ENCODE data around the gene TTLL7. TPM values are rescaled to one million over a fixed set of nuclear protein-coding genes. Genes with fewer than 3 reads are reported as not detected.

TTLL7 gene
- total RNA-seq, 1 donor = 9.1 TPM

GRCh38 chr1:83836543-83836942 is 162.4 kb downstream of the TTLL7 start:
- no peak for TF ChIP-seq CTCF (IDR thresholded peaks at IDR 0.05; ENCODE audit: insufficient read depth, low read depth, low read length)
- DNase-seq (ENCODE audit: low read depth) = no peak
- H3K4me3 ChIP-seq (ENCODE audit: low read depth, low read length) = no peak overlapping the region

GRCh38 chr1:83834621-83835264 is 164.2 kb downstream of the TTLL7 start:
- no peak for TF ChIP-seq CTCF (IDR thresholded peaks at IDR 0.05; ENCODE audit: insufficient read depth, low read depth, low read length)
- DNase-seq (ENCODE audit: low read depth) = no peak
- H3K4me3 ChIP-seq (ENCODE audit: low read depth, low read length) = no peak overlapping the region

- H3K4me3 ChIP-seq (ENCODE audit: low read depth, low read length) = no peak overlapping the region
- no peak for DNase-seq (ENCODE audit: low read depth)
- TF ChIP-seq CTCF (IDR thresholded peaks at IDR 0.05; ENCODE audit: insufficient read depth, low read depth, low read length) = no peak
Observed at GRCh38 chr1:83832194-83832593, 166.7 kb downstream of the TTLL7 start.

DNA sequence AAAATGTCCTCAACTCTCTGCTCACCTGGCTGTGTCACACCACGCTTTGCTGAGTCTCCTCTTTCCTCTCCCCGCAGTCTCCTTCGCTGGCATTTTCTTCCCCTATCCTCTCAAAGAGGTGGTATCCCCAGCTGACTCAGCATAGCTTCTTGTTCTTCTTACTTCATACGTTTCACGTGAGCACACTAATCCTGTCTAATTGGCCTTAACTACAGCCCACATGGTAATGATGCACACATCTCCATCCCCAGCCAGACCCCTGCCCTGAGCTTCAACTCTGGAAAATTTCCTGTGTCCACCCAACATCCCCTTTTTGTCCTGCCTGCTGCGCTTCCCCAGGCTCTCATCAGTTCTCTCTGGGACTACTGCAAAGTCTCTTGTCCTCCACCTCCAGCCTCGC is 169.8 kb downstream of the TTLL7 start:
- no peak for DNase-seq (ENCODE audit: low read depth)
- H3K4me3 ChIP-seq (ENCODE audit: low read depth, low read length) = no peak overlapping the region
- TF ChIP-seq CTCF (IDR thresholded peaks at IDR 0.05; ENCODE audit: insufficient read depth, low read depth, low read length) = no peak

- DNase-seq (ENCODE audit: low read depth) = no peak
- no peak overlapping the region for H3K4me3 ChIP-seq (ENCODE audit: low read depth, low read length)
- no peak for TF ChIP-seq CTCF (IDR thresholded peaks at IDR 0.05; ENCODE audit: insufficient read depth, low read depth, low read length)
Observed at GRCh38 chr1:83828456-83828855, 170.5 kb downstream of the TTLL7 start.

GRCh38 chr1:83827741-83828140 is 171.2 kb downstream of the TTLL7 start:
- no peak for DNase-seq (ENCODE audit: low read depth)
- no peak for TF ChIP-seq CTCF (IDR thresholded peaks at IDR 0.05; ENCODE audit: insufficient read depth, low read depth, low read length)
- H3K4me3 ChIP-seq (ENCODE audit: low read depth, low read length) = no peak overlapping the region

DNA sequence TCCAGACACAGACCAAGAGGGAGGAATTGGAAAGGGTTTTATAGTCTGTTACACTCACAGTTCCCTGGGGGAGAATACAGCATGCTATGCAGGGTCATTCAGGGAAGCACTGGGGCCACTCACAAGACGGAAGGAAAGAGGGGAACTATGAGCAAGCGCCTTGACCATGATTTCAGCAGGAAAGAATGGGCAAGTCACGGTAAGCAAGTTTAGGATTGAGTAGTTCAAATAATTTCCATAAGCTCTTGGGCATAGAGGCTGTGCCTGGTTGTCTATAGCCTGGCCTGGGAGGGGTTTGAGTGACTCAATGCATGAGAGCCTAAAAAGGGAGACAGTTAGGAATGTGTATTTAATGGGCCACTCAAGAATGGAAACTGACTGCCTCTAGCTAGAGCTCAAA is 176.7 kb downstream of the TTLL7 start:
- no peak for DNase-seq (ENCODE audit: low read depth)
- H3K4me3 ChIP-seq (ENCODE audit: low read depth, low read length) = no peak overlapping the region
- no peak for TF ChIP-seq CTCF (IDR thresholded peaks at IDR 0.05; ENCODE audit: insufficient read depth, low read depth, low read length)
